B cell (primary cell): ENCODE measurements around the gene NDUFA8. TPM values are rescaled to one million over a fixed set of nuclear protein-coding genes. Genes with fewer than 3 reads are reported as not detected.

Experiments used
- ATAC-seq: fragments of 200-7000 bp; cut with Tn5 transposase; one replicate; pipeline ENCODE4 v1.10.0; 2021; ENCODE audit warnings: low read depth, mild to moderate bottlenecking, moderate number of reproducible peaks, moderate library complexity
- CTCF ChIA-PET: fragments of 350-600 bp; sonication (Branson Sonifier 250); formaldehyde crosslinking; loops from one replicate; lab custom pipeline; 2021; ENCODE audit warnings: antibody characterized with exemption, inconsistent platforms; lab: Charles Lee
- POLR2A ChIA-PET: fragments of 350-600 bp; sonication (Branson Sonifier 250); formaldehyde crosslinking; loops from one replicate; lab custom pipeline; 2021; ENCODE audit warnings: antibody characterized with exemption; lab: Charles Lee
- DNase-seq: peaks from one replicate; pipeline ENCODE4 v3.0.0; 2013
- H2AFZ ChIP-seq: 2 replicates; pipeline ENCODE4 v1.6.1; 2012; ENCODE audit warnings: mild to moderate bottlenecking, low read depth, low read length; ENCODE audit not compliant: insufficient read depth, poor library complexity, severe bottlenecking
- H3K27ac ChIP-seq, 2 donors: 1 replicate in 1 of 2; 2 replicates in 1 of 2; pipeline ENCODE4 v1.5.1; 2012 to 2013; ENCODE audit warnings: low read length in 2 of 2, mild to moderate bottlenecking in 2 of 2, moderate library complexity in 1 of 2
- H3K27me3 ChIP-seq, 4 experiments: fragments of 200-600 bp in 1 of 4; sonication (generic) in 1 of 4; replicated peaks in 1 of 4; 1 replicate in 2 of 4; 2 replicates in 2 of 4; pipeline versions ENCODE4 v1.6.1 to v1.7.0; 2013 to 2016; ENCODE audit warnings: low read length in 3 of 4, mild to moderate bottlenecking in 2 of 4, mixed read lengths in 1 of 4, moderate library complexity in 1 of 4; ENCODE audit not compliant: insufficient read depth in 4 of 4, control insufficient read depth in 3 of 4; ENCODE audit errors: control extremely low read depth in 1 of 4
- H3K36me3 ChIP-seq, 2 experiments: replicated peaks in 1 of 2; 1 replicate in 1 of 2; 2 replicates in 1 of 2; pipeline versions ENCODE4 v1.6.1 to v1.7.1; 2013; ENCODE audit warnings: low read length in 1 of 2; ENCODE audit not compliant: insufficient read depth in 2 of 2, control insufficient read depth in 1 of 2; ENCODE audit errors: control extremely low read depth in 1 of 2, extremely low read depth in 1 of 2
- H3K4me1 ChIP-seq, 2 donors: fragments of 200-600 bp in 1 of 2; sonication (generic) in 1 of 2; 1 replicate in 1 of 2; 2 replicates in 1 of 2; pipeline versions ENCODE4 v1.5.1 to v1.6.1; 2013 to 2017; ENCODE audit warnings: low read length in 2 of 2; ENCODE audit not compliant: control insufficient read depth in 2 of 2, insufficient read depth in 2 of 2
- H3K4me2 ChIP-seq: replicated peaks from 2 replicates; pipeline ENCODE3; 2012; ENCODE audit warnings: mild to moderate bottlenecking, low read depth, low read length; ENCODE audit not compliant: poor library complexity, severe bottlenecking
- H3K4me3 ChIP-seq, 5 experiments: fragments of 200-600 bp in 1 of 5; sonication (generic) in 1 of 5; 1 replicate in 3 of 5; 2 replicates in 2 of 5; pipeline versions ENCODE4 v1.5.1 to v1.7.0; 2011 to 2016; ENCODE audit warnings: low read length in 4 of 5, mild to moderate bottlenecking in 4 of 5, low read depth in 2 of 5, control low read depth in 1 of 5, moderate library complexity in 1 of 5; ENCODE audit not compliant: insufficient read depth in 1 of 5; ENCODE audit errors: control extremely low read depth in 1 of 5, extremely low read depth in 1 of 5
- H3K79me2 ChIP-seq: fragments of 200-600 bp; sonication (generic); one replicate; pipeline ENCODE4 v1.6.0; 2016; ENCODE audit warnings: low read length; ENCODE audit not compliant: control insufficient read depth, insufficient read depth
- H3K9ac ChIP-seq: fragments of 200-600 bp; sonication (generic); 2 replicates; pipeline ENCODE4 v1.6.1; 2017; ENCODE audit warnings: mild to moderate bottlenecking, low read length, moderate library complexity
- H3K9me3 ChIP-seq, 3 donors: one replicate each; pipeline versions ENCODE4 v1.6.1 to v1.7.1; 2013; ENCODE audit warnings: low read length in 2 of 3; ENCODE audit not compliant: control insufficient read depth in 2 of 3, insufficient read depth in 1 of 3; ENCODE audit errors: control extremely low read depth in 1 of 3
- H4K20me1 ChIP-seq: 2 replicates; pipeline ENCODE4 v1.6.0; 2012; ENCODE audit warnings: mild to moderate bottlenecking, low read length; ENCODE audit not compliant: insufficient read depth, control insufficient read depth, poor library complexity, severe bottlenecking
- H3K27ac Mint-ChIP-seq: one replicate; pipeline ENCODE4 v1.8.0; 2021; ENCODE audit warnings: mixed read lengths
- H3K27me3 Mint-ChIP-seq: one replicate; pipeline ENCODE4 v1.8.0; 2021; ENCODE audit warnings: mixed read lengths
- H3K4me1 Mint-ChIP-seq: one replicate; pipeline ENCODE4 v1.8.0; 2021; ENCODE audit warnings: mixed read lengths
- H3K4me3 Mint-ChIP-seq: one replicate; pipeline ENCODE4 v1.8.0; 2021; ENCODE audit warnings: mixed read lengths
- H3K9me3 Mint-ChIP-seq: one replicate; pipeline ENCODE4 v1.8.0; 2022; ENCODE audit warnings: mixed read lengths; ENCODE audit not compliant: insufficient read depth
- CTCF ChIP-seq: fragments of 200-600 bp; IDR thresholded peaks from one replicate; pipeline ENCODE4 v1.8.0; 2022; ENCODE audit warnings: antibody characterized with exemption, mild to moderate bottlenecking
- EZH2 ChIP-seq: IDR thresholded peaks from 2 replicates; pipeline ENCODE4 v1.6.1; 2012; ENCODE audit warnings: borderline replicate concordance, low read depth, mild to moderate bottlenecking, moderate library complexity, low read length; ENCODE audit not compliant: insufficient read depth, poor library complexity, severe bottlenecking
- WGBS: methylation state at CpG from one replicate; pipeline ENCODE4 v1.1.5; 2013; ENCODE audit warnings: missing lambda C conversion rate; ENCODE audit not compliant: insufficient coverage; 5-methylcytosine and 5-hydroxymethylcytosine counted together
- intact Hi-C: fragments of 100-400 bp; cut with micrococcal nuclease; formaldehyde crosslinking; loops from one replicate; pipeline ENCODE4 v1.10.0; 2022
- polyA plus RNA-seq: library from polyadenylated mRNA; depleted of rRNA; stranded (reverse); fragments of >200 nt; gene quantifications from 2 replicates; pipeline ENCODE4 v1.2.3, GENCODE V29; 2012
- total RNA-seq, 2 donors: library from RNA; stranded (reverse); fragments of 120-200 nt in 1 of 2; gene quantifications; 1 replicate in 1 of 2; 2 replicates in 1 of 2; pipeline versions ENCODE4 v1.2.3 to v1.2.4, GENCODE V29; 2013 to 2022

The NDUFA8 gene
- total and polyA plus RNA-seq, 2 donors (not counting 1 experiment from before 2014, with no cell fraction given): 10.6 to 15.7 TPM

DNA sequence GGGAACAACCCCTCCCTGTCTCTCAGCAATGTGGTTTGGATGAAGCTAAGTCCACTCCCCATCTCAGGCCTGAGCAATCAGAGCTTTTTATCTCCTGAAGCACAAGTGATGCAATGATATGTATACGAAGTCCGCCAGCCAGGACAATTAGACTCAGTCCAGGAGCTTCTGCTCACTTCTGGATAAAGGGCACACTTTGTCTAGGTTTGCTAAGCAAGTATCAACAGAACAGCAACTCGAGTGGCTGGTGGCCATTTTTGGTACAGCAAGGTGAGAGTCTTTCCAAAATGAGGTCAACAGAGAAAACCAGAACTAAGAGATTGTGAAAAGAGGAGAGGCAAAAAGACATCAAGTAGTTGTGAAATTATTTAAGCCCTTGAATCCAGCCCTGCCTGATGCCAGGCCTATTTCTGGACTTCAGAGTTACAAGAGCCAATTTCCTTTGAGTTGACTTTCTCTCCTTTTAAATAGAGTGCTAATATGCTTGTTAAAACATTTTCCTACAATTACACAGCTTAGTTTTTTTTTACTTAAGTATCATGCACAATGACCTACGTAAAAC, 8.2 kb downstream of the NDUFA8 start:
- Histone ChIP-seq H3K79me2 (peaks cover 10% of the 10 kb centered on the region), H3K27me3 (no peaks in the 10 kb centered on the region), H3K4me3 (no peak overlapping the region), H2AFZ (no peak overlapping the region), H3K4me2 (no peak overlapping the region), H3K27ac (no peak overlapping the region), H3K36me3 (peaks cover 0 to 31% of the 10 kb centered on the region in 2 experiments), H4K20me1 (no peaks in the 10 kb centered on the region), H3K9ac (no peak overlapping the region), H3K9me3 (no peaks in the 10 kb centered on the region), H3K4me1 (no peaks in the 10 kb centered on the region)
- Mint-ChIP-seq H3K4me3 (no peak overlapping the region), H3K4me1 (peaks cover 12% of the 10 kb centered on the region), H3K9me3 (no peaks in the 10 kb centered on the region), H3K27me3 (no peaks in the 10 kb centered on the region), H3K27ac (no peak overlapping the region)
- intact Hi-C loops: no loop called here
- ATAC-seq (no peak), DNase-seq (no peak)
- no peak for TF ChIP-seq CTCF
- TF ChIP-seq EZH2: no peak
- WGBS: 90% methylated on average over 3 of the region's 4 CpGs
- ChIA-PET POLR2A (no interaction called here), CTCF (interaction anchor here (1.0 to 1.6 kb wide), 2 partner anchors 29 to 53 kb away, joined by 4 to 6 read pairs; no protein-coding TSS in a partner anchor)

DNA sequence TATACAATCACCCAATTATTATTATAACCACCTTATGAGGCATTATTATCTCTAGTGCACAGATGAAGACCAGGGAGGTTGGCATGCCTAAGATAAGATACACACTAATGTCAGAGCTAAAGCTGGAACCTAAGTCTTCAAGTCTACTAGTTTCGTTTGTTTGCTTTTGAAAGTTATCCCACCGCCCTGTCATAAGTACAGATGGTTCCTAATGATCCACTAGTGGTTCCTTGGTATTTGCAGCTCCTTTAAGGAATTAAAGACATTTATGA, 14.1 kb downstream of the NDUFA8 start:
- ATAC-seq (no peak), DNase-seq (no peak)
- intact Hi-C loops: no loop called here
- Histone ChIP-seq H3K27me3 (no peaks in the 10 kb centered on the region), H3K4me1 (no peaks in the 10 kb centered on the region), H4K20me1 (no peaks in the 10 kb centered on the region), H3K27ac (no peak overlapping the region), H3K9me3 (no peaks in the 10 kb centered on the region), H3K36me3 (peaks cover 0 to 46% of the 10 kb centered on the region in 2 experiments), H2AFZ (no peak overlapping the region), H3K4me2 (no peak overlapping the region), H3K9ac (no peak overlapping the region), H3K79me2 (no peaks in the 10 kb centered on the region), H3K4me3 (no peak overlapping the region)
- Mint-ChIP-seq H3K9me3 (no peaks in the 10 kb centered on the region), H3K27ac (no peak overlapping the region), H3K27me3 (no peaks in the 10 kb centered on the region), H3K4me3 (no peak overlapping the region), H3K4me1 (no peaks in the 10 kb centered on the region)
- ChIA-PET CTCF (interaction anchor here (0.8 to 2.4 kb wide), 4 partner anchors 20 to 206 kb away, joined by 3 to 18 read pairs (median 5); no protein-coding TSS in a partner anchor), POLR2A (no interaction called here)
- 100% methylated on average over 2 of the region's 2 CpGs for WGBS
- TF ChIP-seq EZH2 (no peak), CTCF (no peak)
